Body of pancreas (tissue), 4 donors: ENCODE data around the gene CNKSR2.

Experiments used
- POLR2A ChIP-seq, 3 donors: fragments of 450-650 bp; IDR thresholded peaks; one replicate each; pipeline ENCODE4 v1.6.1; 2016; ENCODE audit warnings: antibody characterized with exemption in 3 of 3, mild to moderate bottlenecking in 2 of 3
- TF ChIP-seq, protein P1 (sequence below), 7 experiments: fragments of 450-650 bp in 4 of 7; fragments of 200-600 bp in 3 of 7; sonication (generic) in 3 of 7; IDR thresholded peaks; one replicate each; pipeline ENCODE4 v1.5.1; 2016 to 2019; ENCODE audit warnings: antibody characterized with exemption in 7 of 7

DNA sequence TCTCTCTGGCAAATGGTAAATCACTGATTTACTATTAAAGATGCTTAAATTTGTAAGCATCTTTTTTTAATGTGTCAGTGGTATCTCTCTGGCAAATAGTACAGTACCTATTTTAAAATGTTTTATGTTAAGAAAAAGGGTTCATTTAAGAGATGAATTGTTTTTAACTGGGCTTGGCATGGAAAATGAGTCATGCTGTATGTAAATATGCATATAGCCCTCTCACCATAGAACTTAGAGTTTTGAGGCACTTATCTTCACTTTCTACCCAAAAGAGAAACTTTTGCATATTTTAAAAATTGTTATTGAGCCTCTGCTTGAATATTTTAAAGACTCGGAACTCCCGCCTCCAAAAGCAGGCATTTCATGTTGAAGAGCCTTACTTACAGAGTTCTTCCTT lies 246.0 kb downstream of the CNKSR2 start:
- TF ChIP-seq, protein P1, sequence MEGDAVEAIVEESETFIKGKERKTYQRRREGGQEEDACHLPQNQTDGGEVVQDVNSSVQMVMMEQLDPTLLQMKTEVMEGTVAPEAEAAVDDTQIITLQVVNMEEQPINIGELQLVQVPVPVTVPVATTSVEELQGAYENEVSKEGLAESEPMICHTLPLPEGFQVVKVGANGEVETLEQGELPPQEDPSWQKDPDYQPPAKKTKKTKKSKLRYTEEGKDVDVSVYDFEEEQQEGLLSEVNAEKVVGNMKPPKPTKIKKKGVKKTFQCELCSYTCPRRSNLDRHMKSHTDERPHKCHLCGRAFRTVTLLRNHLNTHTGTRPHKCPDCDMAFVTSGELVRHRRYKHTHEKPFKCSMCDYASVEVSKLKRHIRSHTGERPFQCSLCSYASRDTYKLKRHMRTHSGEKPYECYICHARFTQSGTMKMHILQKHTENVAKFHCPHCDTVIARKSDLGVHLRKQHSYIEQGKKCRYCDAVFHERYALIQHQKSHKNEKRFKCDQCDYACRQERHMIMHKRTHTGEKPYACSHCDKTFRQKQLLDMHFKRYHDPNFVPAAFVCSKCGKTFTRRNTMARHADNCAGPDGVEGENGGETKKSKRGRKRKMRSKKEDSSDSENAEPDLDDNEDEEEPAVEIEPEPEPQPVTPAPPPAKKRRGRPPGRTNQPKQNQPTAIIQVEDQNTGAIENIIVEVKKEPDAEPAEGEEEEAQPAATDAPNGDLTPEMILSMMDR (IDR thresholded peaks at IDR 0.05) = no peak
- no peak for TF ChIP-seq POLR2A (IDR thresholded peaks at IDR 0.05)
